Body of pancreas (tissue), 4 donors: ENCODE data around the gene TF.

Experiments used
- CTCF ChIP-seq, 7 experiments: fragments of 450-650 bp in 4 of 7; fragments of 200-600 bp in 3 of 7; sonication (generic) in 3 of 7; IDR thresholded peaks; one replicate each; pipeline ENCODE4 v1.5.1; 2016 to 2019; ENCODE audit warnings: antibody characterized with exemption in 7 of 7
- POLR2A ChIP-seq, 3 donors: fragments of 450-650 bp; IDR thresholded peaks; one replicate each; pipeline ENCODE4 v1.6.1; 2016; ENCODE audit warnings: antibody characterized with exemption in 3 of 3, mild to moderate bottlenecking in 2 of 3

GRCh38 chr3:133840767-133841166 lies 94.6 kb downstream of the TF start:
- no peak for TF ChIP-seq CTCF (IDR thresholded peaks at IDR 0.05)
- no peak for TF ChIP-seq POLR2A (IDR thresholded peaks at IDR 0.05)
